Activated CD8-positive, alpha-beta memory T cell treated with anti-CD3 and anti-CD28 coated beads for 1 hour (primary cell): ENCODE results near the gene KLK13.

Source experiments
- DNase-seq, 2 donors: peaks; one replicate each; pipeline ENCODE4 v3.0.0-alpha.2; 2020; ENCODE audit warnings: low read depth in 1 of 2; ENCODE audit errors: extremely low read depth in 1 of 2

KLK13 gene

GRCh38 chr19:51023946-51024345 is 40.9 kb downstream of the KLK13 start:
- no peak for DNase-seq

DNA sequence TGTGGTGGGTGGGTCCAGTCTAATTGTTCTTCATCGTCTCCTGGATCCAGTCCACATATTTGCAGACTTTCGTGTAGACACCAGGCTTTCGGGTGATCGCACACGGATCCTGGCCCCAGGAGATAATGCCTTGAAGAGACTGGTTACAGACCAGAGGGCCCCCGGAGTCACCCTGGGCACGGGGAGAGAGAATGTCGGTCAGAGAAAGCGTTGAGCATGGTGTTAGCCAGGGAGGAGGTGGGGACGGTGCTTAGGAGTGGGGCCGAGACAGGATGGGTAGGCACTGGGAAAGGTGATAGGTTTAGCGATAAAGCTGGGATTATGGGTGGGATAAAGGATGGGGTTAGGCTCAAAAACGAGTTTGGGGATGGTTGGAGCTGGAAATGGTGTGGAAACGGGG is 42.4 kb downstream of the KLK13 start:
- DNase-seq: no peak

DNA sequence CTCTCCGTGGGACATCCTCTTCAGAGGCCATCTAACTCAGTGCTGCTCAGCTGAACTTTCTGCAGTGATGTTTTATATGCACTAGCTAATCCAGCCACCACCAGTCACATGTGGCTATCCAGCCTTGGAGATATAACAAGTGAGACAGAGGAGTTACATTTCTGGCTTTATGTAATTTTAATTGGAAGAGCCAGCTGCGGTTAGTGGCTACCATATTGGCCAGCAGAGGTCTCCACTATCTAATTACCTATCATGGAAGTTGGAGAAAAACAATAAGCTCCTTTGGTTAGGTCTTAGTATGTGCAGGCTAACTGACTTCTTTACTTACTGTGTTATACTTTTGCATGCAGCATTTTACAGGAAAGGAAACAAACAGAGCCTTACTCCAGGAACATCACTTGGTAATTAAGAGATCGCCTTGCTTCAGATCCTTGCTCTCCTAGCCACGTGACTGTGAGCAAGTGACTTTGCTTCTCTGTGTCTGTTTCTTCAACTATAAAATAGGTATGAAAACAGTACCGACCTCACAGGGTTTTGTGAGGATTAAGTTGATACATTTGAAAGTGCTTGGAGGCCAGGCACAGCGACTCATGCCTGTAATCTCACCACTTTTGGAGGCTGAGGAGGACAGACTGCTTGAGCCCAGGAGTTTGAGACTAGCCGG is 43.8 kb downstream of the KLK13 start:
- DNase-seq: no peak

- DNase-seq: no peak
Measured at GRCh38 chr19:51019544-51019925, 45.4 kb downstream of the KLK13 start, which contains the start of gene KLK10. Gene KLK10 (minus strand): TSS chr19:51019709. CDS start chr19:51019130, 579 bp downstream.

DNA sequence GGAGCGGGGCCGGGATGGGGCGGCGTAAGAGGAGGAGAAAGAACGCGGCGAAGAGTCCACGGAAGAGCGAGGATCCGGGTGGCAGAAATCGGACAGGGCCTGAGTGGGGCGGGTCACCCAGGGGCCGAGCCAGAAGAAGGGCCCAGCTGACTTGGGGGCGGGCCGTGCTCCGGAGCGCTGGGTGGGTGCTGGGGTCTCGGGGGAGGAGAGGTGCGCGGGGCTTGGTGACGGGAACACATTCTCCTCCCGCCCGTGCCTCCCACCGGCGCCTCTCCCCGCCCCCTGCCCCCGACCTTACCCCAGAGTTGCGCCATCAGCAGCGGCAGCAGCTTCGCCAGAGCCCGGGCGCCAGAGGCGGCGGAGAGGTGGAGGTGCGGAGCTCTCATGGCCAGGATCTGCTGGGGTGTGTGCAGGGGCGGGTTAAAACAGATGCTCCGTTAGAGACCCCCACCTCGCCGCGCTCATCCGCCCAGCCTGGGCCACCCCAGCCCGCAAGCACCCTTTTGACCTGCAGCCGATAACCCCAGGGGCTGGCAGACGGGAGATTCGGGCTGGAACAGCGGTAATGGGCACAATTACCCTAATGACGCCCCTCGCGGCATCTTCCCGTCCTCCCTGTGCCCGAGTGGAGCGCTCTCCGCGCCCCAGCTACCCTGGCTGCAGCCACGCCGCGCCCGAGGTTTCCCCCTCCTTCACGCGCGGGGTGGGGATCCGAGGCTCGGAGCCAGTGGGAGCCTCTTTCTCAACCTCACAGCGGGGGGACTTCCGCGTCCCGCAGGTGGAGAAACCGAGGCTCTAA is 45.9 kb downstream of the KLK13 start:
- DNase-seq: no peak

DNA sequence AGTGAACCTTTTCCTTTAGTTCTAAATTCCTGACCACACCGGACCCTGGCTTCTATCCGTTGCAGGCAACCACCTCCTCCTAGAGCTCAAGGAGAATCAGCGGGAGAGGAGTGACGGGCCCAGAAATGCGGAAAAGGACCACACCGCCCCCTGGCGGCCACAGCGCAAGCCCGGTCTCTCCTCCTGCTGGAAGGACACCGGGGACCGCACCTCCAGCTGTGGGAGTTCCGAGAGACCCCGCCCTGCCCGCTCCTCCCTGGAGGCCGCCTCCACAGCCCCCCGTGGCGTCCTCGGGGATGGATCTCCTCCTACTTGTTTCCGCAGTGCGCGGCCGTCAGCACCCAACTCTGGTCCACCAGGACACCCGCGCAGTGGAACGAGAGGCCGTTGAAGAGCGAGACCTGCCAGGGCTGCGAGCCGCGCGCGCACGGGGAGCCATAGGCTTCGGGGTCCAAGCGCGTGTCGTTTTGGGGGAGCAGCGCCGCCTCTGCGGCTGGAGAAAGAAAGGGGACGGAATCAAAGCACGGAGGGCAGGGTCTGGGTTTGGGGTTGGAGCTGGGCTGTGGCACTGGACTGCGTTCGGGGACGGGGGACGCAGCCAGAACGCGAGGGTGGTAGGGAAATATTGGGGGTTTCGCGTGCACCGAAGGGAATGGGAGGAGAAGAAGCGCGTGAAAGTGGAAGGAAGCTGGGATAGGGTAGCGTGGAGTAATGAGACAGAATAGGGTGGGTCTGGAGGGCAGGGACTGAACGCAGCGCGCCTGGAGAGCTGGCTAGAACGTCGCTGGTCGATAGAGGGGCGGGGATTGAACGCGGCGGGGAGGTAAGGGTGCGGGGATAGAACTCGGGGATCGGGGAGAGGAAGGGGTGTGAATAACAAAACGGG is 47.9 kb downstream of the KLK13 start:
- DNase-seq: peak in 1 of 2 donors; percentile 40

DNA sequence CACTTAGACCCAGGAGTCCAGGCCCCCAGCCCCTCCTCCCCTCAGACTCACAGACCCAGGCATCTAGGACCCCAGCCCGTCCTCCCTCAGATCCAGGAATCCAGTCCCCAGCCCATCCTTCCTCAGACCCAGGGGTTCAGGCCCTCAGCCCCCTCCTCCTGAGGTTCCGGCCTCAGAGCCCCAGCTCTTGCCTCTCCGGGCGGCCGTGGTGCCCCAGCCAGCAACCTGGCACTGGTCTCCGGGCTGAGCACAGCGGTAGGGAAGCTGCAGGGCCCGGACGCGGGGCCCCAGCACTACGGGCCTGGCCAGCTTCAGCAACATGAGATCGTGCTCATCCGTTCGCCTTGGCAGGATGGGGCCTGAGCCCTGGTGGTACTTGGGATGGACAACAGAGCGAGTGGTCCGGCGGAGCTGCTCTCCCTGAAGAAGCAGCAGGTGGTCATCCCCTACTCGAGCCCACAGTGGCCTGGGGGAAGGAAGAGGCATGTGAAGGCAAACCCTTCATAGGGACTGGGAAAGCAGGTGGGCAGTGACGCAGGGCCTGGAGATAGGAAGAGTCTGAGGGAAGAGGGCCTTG is 49.1 kb downstream of the KLK13 start:
- no peak for DNase-seq

GRCh38 chr19:51014242-51014641 is 50.6 kb downstream of the KLK13 start:
- no peak for DNase-seq

DNA sequence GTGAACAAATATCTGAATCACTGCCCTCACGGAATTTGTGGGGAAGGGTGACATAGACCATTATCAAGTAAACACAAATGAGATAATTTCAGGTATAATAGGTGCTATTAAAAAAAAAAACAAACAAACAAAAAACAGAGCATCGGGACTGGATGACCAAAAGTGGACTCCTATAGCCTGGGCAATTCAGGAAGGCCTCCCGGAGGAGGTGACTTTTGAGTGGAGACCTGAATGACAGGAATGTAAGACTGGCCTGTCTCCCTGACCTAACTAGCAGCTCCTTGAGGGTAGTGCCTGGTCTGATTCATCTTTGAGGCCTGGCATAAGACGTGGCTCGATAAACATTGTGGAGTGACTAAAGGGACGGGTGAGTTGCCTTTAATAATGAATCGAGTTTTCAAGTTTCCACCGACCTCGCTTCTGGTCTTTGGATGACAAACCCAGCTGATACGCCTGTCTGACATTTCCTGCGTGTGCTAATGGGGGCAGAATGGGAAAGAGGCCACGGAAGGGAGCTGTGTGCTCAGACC is 52.2 kb downstream of the KLK13 start:
- no peak for DNase-seq

- no peak for DNase-seq
Measured at GRCh38 chr19:51010066-51010795, 54.7 kb downstream of the KLK13 start.

DNA sequence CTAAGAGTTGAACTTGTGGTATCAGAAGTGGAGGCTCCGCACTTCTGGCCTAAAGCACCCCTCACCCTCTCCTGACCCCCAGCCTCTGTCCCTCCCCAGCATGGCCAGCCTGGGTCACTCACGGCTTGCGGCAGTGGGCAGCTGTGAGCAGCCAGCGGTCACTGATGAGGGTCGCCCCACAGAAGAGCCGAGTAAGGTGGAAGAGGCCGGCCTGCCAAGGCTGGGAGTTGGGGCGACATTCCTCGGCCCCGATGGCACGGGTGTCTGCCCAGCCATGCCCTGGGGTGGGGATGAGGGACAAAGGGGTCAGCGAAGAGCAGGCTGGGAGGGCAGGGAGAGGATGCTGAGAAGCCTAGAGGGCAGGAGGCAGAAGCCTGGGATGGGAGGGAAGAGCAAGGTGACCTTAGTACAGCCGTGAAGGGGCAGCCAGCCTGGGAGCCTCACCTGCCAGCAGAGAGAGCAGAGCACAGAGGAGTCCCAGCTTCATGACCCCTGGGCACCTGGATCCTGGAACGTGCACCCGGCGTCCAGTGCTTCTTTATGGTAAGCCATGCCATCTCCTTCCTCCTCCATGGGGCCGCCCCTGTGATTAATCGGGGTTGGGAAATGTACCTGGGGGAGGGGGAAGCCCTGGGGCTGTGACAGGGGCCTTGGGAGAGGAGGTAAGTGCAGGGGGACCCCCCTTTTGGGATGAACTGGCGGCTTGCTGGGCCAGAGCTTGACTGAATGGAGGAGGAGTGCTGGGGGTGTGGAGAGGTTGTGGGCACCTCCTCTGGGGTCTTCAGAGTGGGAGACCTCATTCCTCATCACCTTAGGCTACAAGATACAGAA is 55.6 kb downstream of the KLK13 start:
- no peak for DNase-seq

DNA sequence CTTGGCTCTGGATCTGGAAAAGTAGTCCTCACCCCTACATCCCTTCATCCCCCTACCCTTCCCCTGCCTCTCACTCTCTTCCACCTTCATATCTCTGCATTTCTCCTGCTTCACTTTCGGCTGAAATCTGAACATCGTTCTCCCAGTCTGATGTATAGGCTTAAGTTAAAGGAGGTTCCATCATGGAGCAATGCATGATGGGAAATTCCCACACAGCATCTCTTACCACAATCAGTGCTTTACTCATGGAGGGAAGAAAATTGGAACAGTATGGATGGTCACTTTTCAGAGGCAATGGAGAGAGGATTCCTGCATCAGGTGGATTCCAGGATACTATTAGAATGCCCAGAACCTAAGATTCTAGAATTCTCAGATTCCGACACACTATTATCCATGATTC is 57.4 kb downstream of the KLK13 start:
- no peak for DNase-seq

- DNase-seq: no peak
Measured at GRCh38 chr19:51006406-51006805, 58.5 kb downstream of the KLK13 start.
